ENCODE measurements around the gene ANK3.

- TF ChIP-seq ZNF138 (tag by site-specific recombination; IDR thresholded peaks at IDR 0.05; ENCODE audit: borderline replicate concordance) = no peak
- no peak for TF ChIP-seq CTCF (tag by site-specific recombination; IDR thresholded peaks at IDR 0.05)
- TF ChIP-seq ZNF221 (tag by site-specific recombination; IDR thresholded peaks at IDR 0.05; ENCODE audit: borderline replicate concordance) = no peak
- no peak for TF ChIP-seq ZNF501 (tag by site-specific recombination; IDR thresholded peaks at IDR 0.05)
- no peak for TF ChIP-seq ZNF624 (tag by site-specific recombination; IDR thresholded peaks at IDR 0.05)
- no peak for TF ChIP-seq KLF9 (tag by site-specific recombination; IDR thresholded peaks at IDR 0.05; ENCODE audit: low read depth)
- no peak for TF ChIP-seq ZNF157 (tag by site-specific recombination; IDR thresholded peaks at IDR 0.05)
These were observed 177.5 kb downstream of the ANK3 start for GRCh38 chr10:60212195-60212594.
